ENCODE data around the gene MCF2L2.
A peak's percentile ranks its signal among the peaks of the same experiment; 100 is the strongest.
"Not testable (repeated sequence)": the region's sequence is repeated elsewhere in the genome, so short reads cannot be mapped to it uniquely, and the experiment has no call there.

MCF2L2 gene

DNA sequence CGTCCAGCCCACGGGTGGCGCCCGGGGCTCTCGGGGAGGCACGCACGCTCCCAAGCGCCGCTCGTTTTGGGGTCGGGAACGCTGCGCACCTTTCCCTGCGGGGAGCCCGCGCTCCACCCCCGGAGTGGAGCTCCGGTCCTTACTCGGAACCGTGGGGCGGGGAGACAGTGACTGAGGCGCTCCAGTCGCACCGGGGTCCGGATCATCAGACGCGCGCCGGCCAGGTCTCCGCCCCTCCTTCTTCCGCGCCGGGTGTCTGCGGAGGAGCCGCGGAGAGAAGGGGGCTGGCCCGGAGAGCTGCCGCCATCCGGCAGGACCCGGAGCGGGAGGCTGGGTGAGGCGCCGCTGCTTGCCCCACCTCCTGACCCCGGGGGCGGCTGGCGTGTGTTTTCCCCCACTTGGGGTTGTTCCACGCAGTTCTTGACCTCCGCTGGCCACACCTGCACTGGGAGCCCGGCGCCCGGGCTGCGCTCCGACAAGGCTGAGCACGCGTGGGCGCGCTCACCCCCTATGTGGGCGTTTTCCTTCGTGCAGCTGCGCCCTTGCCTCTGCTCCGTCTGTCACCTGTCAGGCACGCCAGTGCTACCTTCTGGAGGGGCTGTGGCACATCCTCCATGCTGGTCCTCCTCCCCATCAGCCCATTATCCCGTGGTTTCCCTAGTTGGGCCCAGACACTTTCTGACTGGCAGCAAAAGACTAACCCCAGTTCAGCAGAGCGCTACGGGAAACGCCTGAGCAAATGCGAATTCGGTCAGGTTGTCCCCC is at the start of gene MCF2L2:
TSS of gene MCF2L2 (minus strand) at position 173 of the 765 bp plus-strand sequence. CDS start 642 bp downstream, outside the sequence.
- DNase-seq = peak; percentile 76

DNA sequence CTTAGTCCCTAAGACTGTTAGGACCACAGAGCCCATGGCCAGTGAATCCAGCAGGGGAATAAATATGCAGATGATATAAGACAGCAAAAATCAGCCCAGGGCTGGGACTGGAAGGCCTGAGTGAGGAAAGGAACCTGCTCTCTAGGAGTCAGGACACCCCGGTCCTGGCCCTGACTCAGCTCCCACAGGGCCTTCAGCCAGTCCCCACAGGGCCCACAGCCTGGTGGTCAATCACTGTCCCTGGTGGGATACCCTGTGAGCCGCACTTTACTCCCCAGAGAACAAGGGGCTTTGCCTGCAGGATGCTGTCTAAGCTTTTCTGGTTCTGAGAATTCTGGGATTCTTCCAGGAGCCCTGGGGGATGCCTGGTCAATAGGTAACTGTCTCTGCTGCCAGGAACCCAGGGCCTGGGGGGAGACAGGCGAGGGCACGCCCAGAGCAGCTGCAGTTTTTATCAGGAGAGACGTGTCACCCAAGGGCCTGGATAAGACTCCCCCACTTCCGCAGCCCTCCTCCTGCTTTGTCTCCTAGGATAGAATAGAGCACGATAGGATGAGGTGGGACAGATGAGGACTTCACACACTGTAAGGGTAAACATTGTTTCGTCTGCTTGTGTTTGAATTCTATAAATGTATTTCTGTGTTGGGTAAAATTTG is 49.5 kb upstream of the MCF2L2 start:
- no peak for DNase-seq

DNA sequence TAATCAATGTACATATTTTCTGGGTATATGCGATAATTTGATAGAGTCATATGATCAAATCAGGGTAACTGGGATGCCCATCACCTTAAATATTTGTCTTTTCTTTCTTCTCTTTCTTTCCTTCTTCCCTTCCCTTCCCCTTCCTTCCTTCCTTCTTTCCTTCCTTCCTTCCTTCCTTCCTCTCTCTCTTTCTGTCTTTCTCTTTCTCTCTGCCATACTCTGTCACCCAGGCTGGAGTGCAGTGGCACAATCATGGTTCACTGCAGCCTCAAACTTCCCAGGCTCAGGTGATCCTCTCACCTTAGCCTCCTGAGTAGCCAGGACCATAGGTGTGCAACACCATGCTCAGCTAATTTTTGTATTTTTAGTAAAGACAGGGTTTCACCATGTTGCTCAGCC is 47.3 kb upstream of the MCF2L2 start:
- DNase-seq = not testable (repeated sequence)

DNA sequence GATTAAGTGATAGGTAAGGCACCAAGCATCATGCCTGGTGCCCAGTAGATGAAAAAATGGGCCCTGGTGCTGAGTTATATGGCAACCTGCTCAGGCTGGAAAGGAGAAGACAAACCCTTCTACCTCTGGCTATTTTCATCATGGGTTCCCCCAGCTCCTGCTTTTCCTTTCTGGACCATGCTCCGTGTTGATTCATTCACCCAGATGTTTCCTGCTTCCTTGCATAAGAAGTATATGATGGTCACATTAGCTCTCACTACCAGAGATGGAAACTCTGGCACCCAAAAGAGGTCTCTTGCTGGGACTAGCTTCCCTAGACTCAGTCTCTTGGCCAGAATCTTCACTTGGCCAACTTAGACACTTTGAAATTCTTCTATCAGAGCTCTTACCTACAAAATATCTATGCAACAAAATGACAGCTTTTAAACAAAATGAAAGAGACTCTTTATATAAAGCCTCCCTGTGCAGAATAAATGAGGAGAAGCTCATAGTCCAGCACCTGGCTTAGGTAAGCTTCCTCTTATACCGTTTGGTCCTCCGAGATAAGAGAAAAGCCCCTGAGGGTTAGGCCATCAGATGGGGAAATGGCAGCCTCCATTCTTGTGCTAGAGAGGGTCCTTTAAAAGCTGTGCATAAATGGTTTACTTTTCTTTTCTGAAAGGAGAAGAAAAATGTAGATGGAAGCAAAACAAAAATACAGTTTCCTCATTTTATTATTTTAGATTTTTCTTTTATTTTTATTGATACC is 46.8 kb upstream of the MCF2L2 start:
- DNase-seq = no peak

- no peak for DNase-seq
These were observed 45.5 kb upstream of the MCF2L2 start for GRCh38 chr3:183473969-183474368.

DNA sequence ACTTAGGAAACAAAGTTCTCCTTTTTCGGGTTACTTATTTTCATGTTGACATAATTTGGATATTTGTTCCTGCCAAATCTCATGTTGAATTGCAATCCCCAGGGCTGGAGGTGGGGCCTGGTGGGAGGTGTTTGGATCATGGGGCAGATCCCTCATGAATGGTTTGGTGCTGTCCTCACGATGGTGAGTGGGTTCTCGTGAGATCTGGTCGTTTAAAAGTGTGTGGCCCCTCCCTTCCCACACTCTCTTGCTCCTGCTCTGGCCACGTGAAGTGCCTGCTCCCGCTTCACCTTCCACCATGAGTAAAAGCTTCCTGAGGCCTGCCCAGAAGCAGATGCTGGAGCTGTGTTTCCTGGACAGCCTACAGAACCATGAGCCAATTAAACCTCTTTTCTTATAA is 43.7 kb upstream of the MCF2L2 start:
- DNase-seq = no peak

- no peak for DNase-seq
These were observed 40.0 kb upstream of the MCF2L2 start for GRCh38 chr3:183468424-183468823.

GRCh38 chr3:183466575-183466974 is 38.2 kb upstream of the MCF2L2 start:
- no peak for DNase-seq

- DNase-seq = not testable (repeated sequence)
These were observed 37.3 kb upstream of the MCF2L2 start for GRCh38 chr3:183465710-183466109.

DNA sequence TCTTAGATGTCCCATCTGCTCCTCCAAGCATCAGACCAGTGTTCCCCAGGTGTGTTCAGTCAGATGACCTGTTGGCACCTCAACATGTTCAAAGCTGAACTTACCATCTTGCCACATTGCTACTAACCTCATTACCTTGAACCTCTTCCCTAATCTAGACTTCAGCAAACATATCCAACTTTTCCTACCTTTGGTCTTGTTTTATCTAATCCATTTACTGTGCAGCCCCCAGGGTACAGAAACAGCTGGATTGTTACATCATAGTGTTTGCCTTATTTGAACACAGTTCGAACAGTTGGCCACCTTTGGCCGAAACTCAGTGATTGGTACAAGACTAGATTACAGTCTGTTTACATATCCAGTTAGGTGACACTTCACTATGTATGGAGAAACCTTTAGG is 36.1 kb upstream of the MCF2L2 start:
- DNase-seq = no peak

- no peak for DNase-seq
These were observed 31.9 kb upstream of the MCF2L2 start for GRCh38 chr3:183460081-183461055.

DNA sequence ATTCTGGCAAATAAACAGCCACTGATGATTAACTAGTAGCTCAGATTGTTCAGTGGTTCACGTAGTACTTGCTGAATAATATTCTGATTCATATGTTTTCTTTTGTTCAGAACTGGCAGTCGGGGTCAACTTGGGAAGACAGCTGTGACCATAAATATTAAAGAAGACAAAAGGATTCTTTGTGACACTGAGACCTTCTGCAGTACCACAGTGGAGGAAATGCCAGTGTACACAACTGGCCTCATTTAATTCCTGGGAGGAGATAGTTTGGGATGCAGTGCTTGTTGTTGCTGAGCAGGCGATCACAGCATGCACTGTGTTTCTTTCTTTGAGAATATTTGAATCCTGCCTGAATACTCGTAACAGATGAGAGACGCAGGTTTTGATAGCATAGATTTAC is 26.7 kb upstream of the MCF2L2 start:
- DNase-seq = no peak

DNA sequence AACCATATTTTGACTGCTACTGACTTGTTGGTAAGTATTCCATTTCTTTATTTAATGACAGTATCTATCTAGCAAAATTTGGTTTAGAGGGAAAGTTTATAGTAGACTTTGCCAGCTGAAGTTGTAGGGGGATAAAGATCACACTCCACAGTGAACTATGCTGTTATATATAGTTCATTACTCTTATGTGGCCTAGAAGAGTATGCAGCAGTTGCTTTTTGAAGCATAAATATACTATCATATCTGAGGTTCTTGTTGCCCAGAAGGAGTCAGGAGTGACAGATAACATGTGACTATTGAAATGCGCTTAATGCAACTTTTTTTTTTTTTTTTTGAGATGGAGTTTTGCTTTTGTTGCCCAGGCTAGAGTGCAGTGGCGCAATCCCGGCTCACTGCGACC is 25.6 kb upstream of the MCF2L2 start:
- no peak for DNase-seq

DNA sequence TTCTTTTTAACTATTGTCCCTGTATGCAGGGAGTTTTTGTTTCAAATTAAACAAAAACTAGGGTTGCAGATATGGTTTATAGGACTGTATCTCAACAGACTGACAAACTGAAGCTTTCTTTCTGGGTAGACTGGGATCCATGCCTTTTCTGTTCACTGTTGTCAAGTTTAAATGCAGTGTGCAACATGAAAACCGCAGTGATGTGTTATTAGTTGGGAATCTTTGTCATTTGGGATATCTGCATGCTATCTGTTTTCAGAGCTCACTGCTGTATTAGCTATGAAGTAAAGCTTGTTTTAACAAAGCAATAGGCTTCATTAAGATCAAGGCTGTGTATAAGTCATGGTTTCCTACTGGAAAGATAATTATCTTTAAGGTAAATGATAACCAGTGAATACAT is 21.4 kb upstream of the MCF2L2 start:
- no peak for DNase-seq

GRCh38 chr3:183449391-183449790 is 21.0 kb upstream of the MCF2L2 start:
- DNase-seq = no peak

- DNase-seq = no peak
These were observed 20.1 kb upstream of the MCF2L2 start for GRCh38 chr3:183448369-183449128.

DNA sequence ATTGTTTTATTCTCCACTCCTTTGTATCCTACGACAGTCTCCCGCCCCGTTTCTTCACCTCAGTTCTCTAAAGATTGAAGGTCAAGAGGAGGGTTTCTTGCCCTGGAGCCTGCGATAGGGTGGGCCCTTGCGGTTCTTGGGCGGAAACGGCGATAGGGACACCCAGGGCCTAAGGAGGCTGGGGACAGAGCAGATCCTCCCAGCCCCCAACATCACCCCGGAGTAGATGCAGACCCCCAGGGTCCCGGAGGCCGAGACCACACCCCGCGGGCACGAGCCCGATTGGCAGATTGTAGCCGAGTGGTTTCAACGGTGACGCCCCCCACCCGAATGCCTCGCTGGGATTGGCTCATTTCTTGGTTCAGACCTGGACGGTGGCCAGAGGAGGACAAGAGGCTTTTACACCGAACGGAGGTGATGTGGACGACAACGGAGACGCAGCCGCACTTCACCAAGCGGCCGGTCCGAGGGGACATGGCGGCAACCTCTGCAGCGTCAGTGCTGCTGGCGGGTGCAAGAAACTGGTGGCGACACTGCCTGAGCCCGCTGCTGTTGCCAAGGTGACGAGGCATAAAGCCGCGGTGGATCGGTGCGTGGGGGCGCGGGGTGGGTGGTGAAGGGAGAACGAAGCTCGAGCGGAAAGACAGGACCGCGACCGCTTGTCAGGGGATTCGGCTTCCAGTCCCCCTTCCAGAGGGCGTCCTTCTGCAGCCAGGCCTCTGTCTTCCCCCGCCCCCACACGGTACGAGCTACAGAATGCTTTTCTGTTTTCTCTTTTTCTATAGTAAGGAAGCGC is 19.0 kb upstream of the MCF2L2 start:
- peak; percentile 62 for DNase-seq

DNA sequence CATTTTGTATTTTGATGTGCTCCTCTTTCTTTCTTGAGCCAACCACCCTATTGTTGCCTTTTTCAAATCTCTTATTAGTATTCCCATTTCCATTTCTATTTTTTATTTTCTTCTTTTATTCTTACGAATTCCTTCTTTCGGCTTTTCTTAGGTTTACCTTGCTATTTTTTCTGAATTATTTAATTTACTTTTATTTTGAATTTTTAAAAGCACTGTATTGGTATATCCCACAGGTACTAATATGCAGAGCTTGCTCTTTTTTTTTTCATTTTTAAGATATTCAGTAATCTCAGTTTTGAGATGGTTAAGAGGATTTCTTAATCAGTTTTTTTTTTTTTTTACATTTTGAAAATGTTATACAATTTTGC is 18.4 kb upstream of the MCF2L2 start:
- no peak for DNase-seq

DNA sequence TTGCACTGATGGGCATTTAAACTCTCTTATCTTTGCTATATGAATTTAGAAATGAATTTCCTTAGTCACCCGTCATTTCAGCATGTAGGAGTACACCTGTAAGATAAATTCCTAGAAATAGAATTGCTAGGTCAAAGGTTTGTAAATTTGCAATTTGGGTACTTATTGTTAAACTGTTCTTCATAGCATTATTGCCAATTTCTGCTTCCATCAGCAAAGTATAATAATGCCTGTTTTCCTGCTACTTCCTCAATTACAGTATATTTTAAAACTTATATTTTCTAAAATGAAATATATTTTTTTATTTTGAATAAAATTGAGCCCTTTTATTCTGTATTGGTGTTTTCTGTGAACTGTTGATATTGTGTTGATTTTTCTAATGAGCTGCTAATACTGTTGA is 16.3 kb upstream of the MCF2L2 start:
- DNase-seq = no peak

- DNase-seq = no peak
These were observed 15.3 kb upstream of the MCF2L2 start for GRCh38 chr3:183443395-183444385.

All from CD4-positive, alpha-beta T cell treated with Interleukin-6 for 4 hours (primary cell).